ENCODE measurements around the gene ADAMTSL3. TPM values are rescaled to one million over a fixed set of nuclear protein-coding genes. Genes with fewer than 3 reads are reported as not detected.

Gene ADAMTSL3
- total and polyA plus RNA-seq, 2 of the 8 experiments (the other 6 are each of a cell fraction or from before 2014, with no cell fraction given) = 0.35 to 1.4 TPM

GRCh38 chr15:83709241-83709640, 55.3 kb downstream of the ADAMTSL3 start:
- H3K79me2 ChIP-seq (ENCODE audit: control insufficient read depth in 1 of 2, insufficient read depth in 2 of 2, low read length in 2 of 2) = no peaks in the 10 kb centered on the region
- H3K4me2 ChIP-seq (ENCODE audit: insufficient read depth in 1 of 2, low read depth in 2 of 2, low read length in 2 of 2) = no peak overlapping the region
- ChIA-PET POLR2A (ENCODE audit: partially characterized antibody) (no interaction called here), CTCF (ENCODE audit: partially characterized antibody) (interaction anchor here (1.7 kb wide), 1 partner anchor 52 kb away, joined by 4 read pairs; no protein-coding TSS in a partner anchor)
- H3K9me3 ChIP-seq (ENCODE audit: insufficient read depth in 2 of 2, low read depth in 1 of 2, low read length in 1 of 2) = no peaks in the 10 kb centered on the region
- no peak overlapping the region for H2BK20ac ChIP-seq (ENCODE audit: low read length)
- H2AK5ac ChIP-seq (ENCODE audit: low read depth, low read length) = no peak overlapping the region
- H2BK5ac ChIP-seq (ENCODE audit: low read depth, low read length) = no peak overlapping the region
- FAIRE-seq = no peak
- 91% methylated on average over 2 of the region's 2 CpGs; no CpG with 5 or more reads in 1 of the 2 experiments for WGBS, 2 experiments (ENCODE audit: extremely low coverage in 1 of 2, insufficient coverage in 1 of 2, insufficient read length in 1 of 2, insufficient replicate concordance in 2 of 2, low coverage in 1 of 2, low lambda C conversion rate in 2 of 2, missing lambda C conversion rate in 1 of 2)
- no peak overlapping the region for H4K8ac ChIP-seq (ENCODE audit: extremely low read depth, insufficient read depth, low read length)
- no peak overlapping the region for H2BK12ac ChIP-seq (ENCODE audit: low read depth, low read length)
- no peak overlapping the region for H3K18ac ChIP-seq (ENCODE audit: extremely low read depth, low read length)
- no peak overlapping the region for H3K4me3 ChIP-seq (ENCODE audit: extremely low read depth in 1 of 4, insufficient read depth in 2 of 4, low read depth in 3 of 4, low read length in 4 of 4)
- H3K4me1 ChIP-seq (replicated peaks in 1 of 4; ENCODE audit: control insufficient read depth in 3 of 4, insufficient read depth in 4 of 4, low read length in 3 of 4) = no peaks in the 10 kb centered on the region
- no peaks in the 10 kb centered on the region for H3K36me3 ChIP-seq (ENCODE audit: control insufficient read depth in 2 of 4, insufficient read depth in 4 of 4, low read length in 3 of 4)
- no peak overlapping the region for H2BK120ac ChIP-seq (replicated peaks; ENCODE audit: low read depth, low read length)
- H3K23me2 ChIP-seq (ENCODE audit: low read depth, low read length) = no peaks in the 10 kb centered on the region
- no peaks in the 10 kb centered on the region for H4K20me1 ChIP-seq (replicated peaks in 1 of 2; ENCODE audit: control insufficient read depth in 1 of 2, insufficient read depth in 2 of 2, low read length in 2 of 2)
- no peak overlapping the region for H3K56ac ChIP-seq (replicated peaks; ENCODE audit: insufficient read length, low read depth, low read length)
- H3K79me1 ChIP-seq (ENCODE audit: low read depth, low read length) = no peaks in the 10 kb centered on the region
- no peak overlapping the region for H4K91ac ChIP-seq (replicated peaks; ENCODE audit: insufficient read length, low read length)
- no peak overlapping the region for H2AFZ ChIP-seq (ENCODE audit: low read length)
- H3K27me3 ChIP-seq (replicated peaks in 1 of 4; ENCODE audit: control insufficient read depth in 3 of 4, extremely low read depth in 1 of 4, insufficient read depth in 3 of 4, low read length in 3 of 4) = no peaks in the 10 kb centered on the region
- H3K14ac ChIP-seq (ENCODE audit: insufficient read length) = no peak overlapping the region
- no peak overlapping the region for H2BK15ac ChIP-seq (ENCODE audit: low read length)
- no peak overlapping the region for H3K4ac ChIP-seq (replicated peaks; ENCODE audit: insufficient read length, low read depth, low read length)
- no peak overlapping the region for H3K9ac ChIP-seq (replicated peaks in 1 of 4; ENCODE audit: extremely low read depth in 1 of 4, low read depth in 3 of 4, low read length in 3 of 4)
- no peak for DNase-seq (ENCODE audit: low read depth in 1 of 2, low spot score in 2 of 2)
- no peak for TF ChIP-seq CTBP2 (IDR thresholded peaks at IDR 0.05; ENCODE audit: borderline replicate concordance, insufficient read depth, insufficient read length, low read length)
- TF ChIP-seq RBBP5 (IDR thresholded peaks at IDR 0.05; ENCODE audit: borderline replicate concordance, low read depth, low read length) = no peak
- no peak for TF ChIP-seq FOSL1 (IDR thresholded peaks at IDR 0.05; ENCODE audit: insufficient read depth, low read depth, low read length)
- TF ChIP-seq CEBPB (IDR thresholded peaks at IDR 0.05; ENCODE audit: low read depth, low read length) = no peak
- no peak for TF ChIP-seq TCF12 (IDR thresholded peaks at IDR 0.05; ENCODE audit: low read depth, low read length)
- TF ChIP-seq SIN3A (conservative IDR thresholded peaks at IDR 0.05 in 1 of 2, IDR thresholded peaks at IDR 0.05 in 1 of 2; ENCODE audit: low read depth in 1 of 2, low read length in 2 of 2) = no peak
- TF ChIP-seq SP1 (IDR thresholded peaks at IDR 0.05; ENCODE audit: low read depth, low read length) = no peak
- no peak for TF ChIP-seq YY1 (IDR thresholded peaks at IDR 0.05; ENCODE audit: low read depth, low read length)
- TF ChIP-seq RXRA (IDR thresholded peaks at IDR 0.05; ENCODE audit: insufficient read depth, low read depth, low read length) = no peak
- no peak for TF ChIP-seq SRF (IDR thresholded peaks at IDR 0.05; ENCODE audit: low read depth, low read length)
- TF ChIP-seq ATF3 (IDR thresholded peaks at IDR 0.05; ENCODE audit: insufficient read depth, low read depth, low read length) = no peak
- no peak for TF ChIP-seq EZH2 (IDR thresholded peaks at IDR 0.05; ENCODE audit: low read depth, low read length, severe bottlenecking)
- no peak overlapping the region for H3K23ac ChIP-seq (ENCODE audit: insufficient read length)
- no peak overlapping the region for H3K27ac ChIP-seq (ENCODE audit: low read depth, low read length)
- H4K5ac ChIP-seq (ENCODE audit: insufficient read length, low read depth, low read length) = no peak overlapping the region
